Amniotic epithelial cell (primary cell): ENCODE data around the gene PRDM16.
"Not testable (repeated sequence)": the region's sequence is repeated elsewhere in the genome, so short reads cannot be mapped to it uniquely, and the experiment has no call there.

Source experiments
- DNase-seq: peaks from one replicate; pipeline ENCODE4 v3.0.0-alpha.2; 2010; ENCODE audit warnings: low read depth

PRDM16 gene

GRCh38 chr1:3282186-3282585 lies 213.2 kb downstream of the PRDM16 start:
- no peak for DNase-seq

DNA sequence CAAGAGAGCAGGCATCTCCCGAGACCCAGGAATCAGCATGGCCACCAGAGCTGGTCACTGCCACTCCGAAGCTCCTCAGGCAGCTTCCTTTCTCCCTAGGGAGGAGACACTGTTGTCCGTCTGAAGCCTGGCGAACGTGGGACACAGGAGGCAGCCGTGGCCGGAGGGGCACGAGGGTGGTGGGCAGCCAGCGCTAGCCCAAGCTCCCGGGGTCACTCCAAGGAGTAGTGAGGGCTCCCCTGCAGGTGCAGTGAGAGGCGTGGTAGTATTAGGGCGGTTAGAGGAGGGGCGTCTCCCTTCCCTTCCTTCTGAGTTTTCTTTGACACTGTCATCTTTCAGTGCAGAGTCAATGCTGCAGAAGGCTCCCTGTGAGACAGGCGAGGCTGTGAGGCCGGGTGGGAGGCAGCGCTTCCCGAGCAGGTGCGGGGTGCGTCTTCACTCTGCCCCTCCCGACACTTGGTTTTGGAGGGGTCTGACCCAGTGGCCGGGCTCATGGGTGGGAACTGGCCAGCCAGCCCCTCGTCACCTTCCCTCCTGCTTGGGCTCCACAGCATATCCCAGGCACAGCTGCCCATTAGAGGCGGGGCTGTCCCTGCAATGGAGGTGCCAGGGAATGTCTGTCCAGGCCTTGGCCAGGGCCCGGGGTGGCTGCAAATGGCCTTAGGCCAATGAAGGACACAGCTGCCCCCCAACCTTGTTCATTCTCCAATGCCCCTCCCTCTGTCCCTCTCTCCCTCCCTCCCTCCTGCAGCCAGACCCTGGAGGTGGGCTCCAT lies 213.8 kb downstream of the PRDM16 start:
- no peak for DNase-seq

DNA sequence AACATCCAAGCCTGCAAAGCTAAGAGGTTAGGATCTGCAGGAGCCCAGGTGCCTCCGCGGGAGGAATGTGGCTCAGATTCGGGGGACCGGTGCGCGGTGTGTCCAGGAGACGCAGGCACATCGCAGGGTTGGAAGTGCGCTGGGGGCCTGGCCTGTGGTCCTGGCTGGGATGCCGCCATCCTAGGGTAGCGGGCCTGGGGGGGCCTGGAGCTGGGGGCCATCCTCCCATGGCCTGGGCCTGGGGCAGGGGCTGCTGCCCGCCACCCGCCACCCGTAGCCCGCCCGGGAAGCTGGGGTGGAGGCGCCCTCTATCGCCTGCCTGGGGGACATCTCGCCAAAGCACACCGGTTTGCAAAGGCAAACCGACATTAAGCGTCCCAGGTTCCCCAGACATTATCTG lies 214.8 kb downstream of the PRDM16 start:
- DNase-seq = no peak

GRCh38 chr1:3284691-3285090 lies 215.7 kb downstream of the PRDM16 start:
- no peak for DNase-seq

- no peak for DNase-seq
Observed at GRCh38 chr1:3285106-3285740, 216.2 kb downstream of the PRDM16 start.

DNA sequence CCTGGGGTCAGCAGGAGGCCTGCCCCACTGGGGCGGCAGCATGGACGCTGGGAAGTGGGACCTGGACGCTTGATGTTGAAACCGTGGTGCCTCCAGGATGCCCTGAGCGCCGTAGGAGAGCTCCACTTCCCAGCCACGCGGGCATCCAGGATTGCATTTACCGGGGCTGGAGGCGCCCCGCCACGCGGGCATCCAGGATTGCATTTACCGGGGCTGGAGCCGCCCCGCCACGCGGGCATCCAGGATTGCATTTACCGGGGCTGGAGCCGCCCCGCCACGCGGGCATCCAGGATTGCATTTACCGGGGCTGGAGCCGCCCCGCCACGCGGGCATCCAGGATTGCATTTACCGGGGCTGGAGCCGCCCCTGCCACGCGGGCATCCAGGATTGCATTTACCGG lies 218.1 kb downstream of the PRDM16 start:
- not testable (repeated sequence) for DNase-seq

DNA sequence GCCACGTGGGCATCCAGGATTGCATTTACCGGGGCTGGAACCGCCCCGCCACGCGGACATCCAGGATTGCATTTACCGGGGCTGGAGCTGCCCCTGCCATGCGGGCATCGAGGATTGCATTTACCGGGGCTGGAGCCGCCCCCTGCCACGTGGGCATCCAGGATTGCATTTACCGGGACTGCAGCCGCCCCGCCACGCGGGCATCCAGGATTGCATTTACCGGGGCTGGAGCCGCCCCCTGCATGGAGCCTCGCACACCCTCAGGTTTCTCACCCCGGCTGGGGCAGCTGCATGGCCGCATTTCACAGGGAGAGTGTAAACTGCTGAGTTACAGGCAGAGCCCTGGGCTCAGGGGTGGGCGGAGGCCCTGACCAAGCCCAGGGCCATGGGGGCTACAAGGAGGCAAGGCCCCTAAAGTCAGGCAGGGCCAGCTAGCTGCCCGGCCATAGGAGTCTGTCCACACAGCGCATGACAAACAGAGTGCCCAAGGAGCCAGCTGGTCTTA lies 218.7 kb downstream of the PRDM16 start:
- no peak for DNase-seq

DNA sequence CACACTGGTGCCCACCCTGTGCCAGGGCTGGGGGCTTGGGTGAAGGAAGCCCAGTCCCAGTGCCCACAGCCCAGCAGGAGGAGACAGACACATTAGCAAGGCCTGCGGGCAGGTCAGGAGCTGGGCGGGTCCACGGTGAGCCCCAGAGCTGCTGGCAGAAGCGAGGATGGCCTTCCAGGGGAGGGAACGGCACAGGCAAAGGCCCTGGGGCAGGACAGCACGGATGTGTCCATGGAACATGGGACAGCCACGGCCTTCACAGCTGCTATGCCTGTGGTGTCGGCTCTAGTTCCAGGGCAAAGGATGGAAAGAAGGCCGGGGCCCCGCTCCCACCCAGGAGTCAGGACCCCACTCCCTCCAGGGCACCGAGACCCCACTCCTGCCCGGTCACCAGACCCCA lies 220.5 kb downstream of the PRDM16 start:
- no peak for DNase-seq

- DNase-seq = no peak
Observed at GRCh38 chr1:3290438-3290837, 221.4 kb downstream of the PRDM16 start.

DNA sequence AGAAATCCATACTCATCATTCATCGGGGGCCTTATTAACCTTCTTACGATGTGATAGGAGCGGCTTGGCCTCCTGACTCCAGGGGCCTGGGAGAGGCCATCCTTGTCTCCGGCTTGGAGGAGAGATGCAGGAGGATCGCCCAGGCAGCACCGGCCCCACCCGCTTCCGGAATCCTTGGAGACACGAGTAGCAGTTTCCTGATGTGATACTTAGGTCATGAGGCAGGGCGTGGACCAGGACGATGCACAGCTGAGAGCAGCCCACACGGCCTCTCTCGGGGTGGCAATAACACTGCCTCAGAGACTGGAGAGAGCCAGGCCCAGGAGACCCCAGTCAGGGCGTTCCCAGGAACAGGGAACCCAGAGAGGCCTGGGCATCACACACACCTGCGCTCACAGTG lies 221.9 kb downstream of the PRDM16 start:
- no peak for DNase-seq

- DNase-seq = no peak
Observed at GRCh38 chr1:3292051-3292722, 223.2 kb downstream of the PRDM16 start.

DNA sequence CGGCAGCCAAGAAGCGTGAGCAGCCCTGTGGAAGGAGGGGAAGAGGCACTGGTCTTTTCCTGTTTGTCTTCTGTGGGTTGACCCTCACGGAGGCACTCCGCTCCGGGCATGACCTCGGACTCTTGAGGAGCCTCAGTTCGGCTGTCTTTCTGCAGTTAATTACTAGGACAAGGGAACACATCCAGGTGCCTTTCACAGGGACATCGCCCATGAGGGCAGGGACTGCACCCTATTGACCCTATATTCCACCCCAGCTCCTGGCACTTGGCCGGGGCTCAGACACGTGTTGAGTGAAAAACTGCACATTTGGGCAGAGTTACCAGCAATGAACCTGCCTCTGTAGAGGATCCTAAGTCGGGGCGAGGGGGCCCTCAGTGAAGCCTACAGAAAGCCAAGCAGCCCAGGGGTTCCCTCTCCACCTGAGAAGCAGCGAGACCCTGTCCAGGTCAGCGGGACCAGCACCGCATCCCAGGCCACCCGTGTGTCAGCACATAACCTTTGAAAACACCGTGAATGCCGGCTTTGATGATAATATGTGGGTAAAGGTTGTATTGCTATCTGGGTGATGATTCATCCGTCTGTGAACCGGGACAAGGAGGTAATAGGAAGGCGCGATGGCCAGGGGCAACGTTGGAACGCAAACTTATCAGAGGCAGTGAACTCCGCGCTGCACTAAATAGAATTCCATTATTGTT lies 224.0 kb downstream of the PRDM16 start:
- no peak for DNase-seq

- DNase-seq = no peak
Observed at GRCh38 chr1:3293563-3294080, 224.6 kb downstream of the PRDM16 start.

- DNase-seq = no peak
Observed at GRCh38 chr1:3294450-3294849, 225.4 kb downstream of the PRDM16 start.

GRCh38 chr1:3295846-3296245 lies 226.8 kb downstream of the PRDM16 start:
- no peak for DNase-seq

- DNase-seq = no peak
Observed at GRCh38 chr1:3296326-3296725, 227.3 kb downstream of the PRDM16 start.

- no peak for DNase-seq
Observed at GRCh38 chr1:3296826-3297225, 227.8 kb downstream of the PRDM16 start.

DNA sequence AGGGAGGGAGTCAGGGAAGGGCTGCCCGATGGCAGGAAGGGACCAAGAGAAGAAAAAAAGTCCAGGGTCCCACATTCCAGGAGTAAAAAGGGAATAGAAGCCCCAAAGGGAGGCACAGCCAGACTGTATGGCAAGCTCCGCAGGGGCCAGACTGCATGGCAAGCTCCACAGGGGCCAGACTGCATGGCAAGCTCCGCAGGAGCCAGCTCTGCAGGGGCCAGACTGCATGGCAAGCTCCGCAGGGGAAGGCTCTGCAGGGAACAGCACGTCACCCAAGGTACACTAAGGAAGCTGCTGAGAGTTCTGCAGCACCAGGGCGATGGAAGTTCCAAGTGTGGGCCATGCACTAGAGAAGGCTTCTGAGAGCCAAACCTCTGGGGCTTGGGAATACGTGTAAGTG lies 228.8 kb downstream of the PRDM16 start:
- DNase-seq = no peak

DNA sequence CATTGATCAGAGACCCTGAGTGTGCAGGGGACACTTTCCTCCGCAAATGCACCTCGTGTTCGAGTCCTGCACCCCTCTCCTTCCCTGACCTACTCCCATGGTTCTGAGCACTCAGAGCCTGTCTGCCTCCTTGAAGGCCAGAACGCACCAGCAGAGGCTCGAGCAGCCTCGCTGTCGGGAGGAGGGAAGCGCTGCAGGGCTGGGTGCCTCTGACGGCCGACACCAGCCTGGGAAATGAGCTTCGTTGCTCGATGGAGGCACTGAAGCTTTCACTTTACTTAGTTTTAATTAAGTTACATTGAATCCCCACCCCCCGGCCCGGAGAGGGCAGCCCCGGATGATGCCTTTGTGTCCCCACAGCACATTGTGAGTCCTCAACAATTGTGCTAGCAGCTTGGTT lies 229.2 kb downstream of the PRDM16 start:
- no peak for DNase-seq

- no peak for DNase-seq
Observed at GRCh38 chr1:3304246-3304645, 235.2 kb downstream of the PRDM16 start.

GRCh38 chr1:3304692-3305091 lies 235.7 kb downstream of the PRDM16 start:
- DNase-seq = no peak

- DNase-seq = no peak
Observed at GRCh38 chr1:3305156-3305555, 236.2 kb downstream of the PRDM16 start.
